GM19467 (cell line): ENCODE measurements around the gene RNF13.

Source experiments
- ATAC-seq: cut with Tn5 transposase; IDR thresholded peaks from one replicate; pipeline ENCODE4 v1.9.1; 2021; ENCODE audit warnings: mild to moderate bottlenecking, moderate library complexity; ENCODE audit not compliant: unreplicated experiment

RNF13 gene, protein sequence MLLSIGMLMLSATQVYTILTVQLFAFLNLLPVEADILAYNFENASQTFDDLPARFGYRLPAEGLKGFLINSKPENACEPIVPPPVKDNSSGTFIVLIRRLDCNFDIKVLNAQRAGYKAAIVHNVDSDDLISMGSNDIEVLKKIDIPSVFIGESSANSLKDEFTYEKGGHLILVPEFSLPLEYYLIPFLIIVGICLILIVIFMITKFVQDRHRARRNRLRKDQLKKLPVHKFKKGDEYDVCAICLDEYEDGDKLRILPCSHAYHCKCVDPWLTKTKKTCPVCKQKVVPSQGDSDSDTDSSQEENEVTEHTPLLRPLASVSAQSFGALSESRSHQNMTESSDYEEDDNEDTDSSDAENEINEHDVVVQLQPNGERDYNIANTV

DNA sequence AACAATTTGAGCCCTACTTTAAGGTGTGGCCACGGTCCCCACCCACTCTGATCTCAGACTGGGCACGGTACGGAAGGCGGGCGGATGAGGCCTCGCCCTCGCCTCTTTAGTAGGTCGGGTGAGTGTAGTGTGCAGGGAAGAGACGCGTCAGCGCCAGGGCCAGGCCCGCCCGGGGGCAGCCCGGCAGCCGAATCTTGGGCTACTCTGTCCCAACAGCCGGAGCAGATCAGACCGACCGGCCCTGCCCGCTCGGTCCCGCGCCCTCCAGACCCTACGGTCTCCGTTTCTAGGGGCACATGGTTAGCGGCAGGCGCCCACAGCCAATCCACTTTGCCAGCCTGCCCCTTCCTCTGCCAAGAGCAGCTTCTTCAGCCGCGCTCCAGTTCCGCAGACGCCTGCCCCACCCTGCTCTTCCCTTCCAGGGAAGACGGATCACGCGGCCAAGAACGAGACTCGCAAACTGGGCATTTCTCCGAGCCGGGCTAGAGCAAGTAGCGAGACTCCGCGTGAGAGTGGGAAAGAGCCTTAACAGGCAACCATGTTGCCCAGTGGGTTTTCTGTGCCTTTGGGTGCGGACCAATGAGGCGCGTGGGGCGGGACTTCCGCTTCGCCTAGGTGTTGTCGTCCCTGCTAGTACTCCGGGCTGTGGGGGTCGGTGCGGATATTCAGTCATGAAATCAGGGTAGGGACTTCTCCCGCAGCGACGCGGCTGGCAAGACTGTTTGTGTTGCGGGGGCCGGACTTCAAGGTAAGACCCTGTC, at the start of gene RNF13:
TSS of gene RNF13 (plus strand) at position 610 of the 761 bp plus-strand sequence. CDS start 32,812 bp downstream, outside the sequence.
- ATAC-seq = peak; percentile 87

DNA sequence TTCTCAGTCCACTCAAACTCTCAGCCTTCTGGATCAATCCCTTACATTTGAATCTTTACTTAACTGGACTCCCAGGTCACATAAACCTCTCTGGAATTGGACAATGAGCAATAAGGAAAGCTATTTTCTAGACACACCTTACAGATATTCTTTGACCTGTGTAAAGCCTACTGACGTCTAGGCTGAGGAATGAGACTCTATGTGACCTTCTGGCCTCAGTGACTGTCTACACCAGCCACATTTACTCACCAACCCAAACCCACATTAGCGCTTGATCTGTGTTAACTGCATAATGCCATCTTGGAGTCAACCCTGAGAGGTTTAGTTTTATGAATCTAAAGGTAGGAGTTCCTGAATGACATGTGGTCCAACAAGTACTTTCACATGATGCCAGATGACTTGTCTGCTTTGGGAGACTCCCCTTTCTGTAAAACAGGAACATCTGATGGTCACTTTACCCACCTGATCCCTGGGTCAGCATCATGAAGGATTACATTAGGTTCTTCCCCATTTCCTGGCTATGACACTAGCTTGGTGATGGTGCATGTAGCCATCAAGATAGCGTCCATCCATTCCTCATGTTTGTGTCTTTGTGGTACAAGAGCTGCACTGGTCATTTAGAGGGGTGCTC, 49.3 kb upstream of the RNF13 start:
- no peak for ATAC-seq

DNA sequence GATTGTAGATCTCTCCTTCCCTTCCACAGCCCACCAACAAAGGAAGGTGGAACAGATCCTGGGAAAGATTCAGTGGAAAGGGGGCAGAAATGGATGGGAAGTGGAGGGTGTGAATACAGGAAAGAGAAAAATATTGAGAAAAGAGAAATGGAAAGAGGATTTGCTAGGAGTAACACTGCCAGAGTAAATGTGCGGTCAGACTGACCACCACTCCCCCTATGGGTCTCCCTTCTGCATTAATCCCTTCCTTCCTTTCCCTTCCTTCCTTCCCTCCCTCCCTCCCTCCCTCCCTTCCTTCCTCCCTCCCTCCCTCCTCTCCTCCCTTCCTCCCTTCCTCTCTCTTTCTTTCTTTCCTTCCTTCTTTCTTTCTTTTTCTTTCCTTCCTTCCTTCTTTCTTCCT, 48.7 kb upstream of the RNF13 start:
- ATAC-seq = no peak

DNA sequence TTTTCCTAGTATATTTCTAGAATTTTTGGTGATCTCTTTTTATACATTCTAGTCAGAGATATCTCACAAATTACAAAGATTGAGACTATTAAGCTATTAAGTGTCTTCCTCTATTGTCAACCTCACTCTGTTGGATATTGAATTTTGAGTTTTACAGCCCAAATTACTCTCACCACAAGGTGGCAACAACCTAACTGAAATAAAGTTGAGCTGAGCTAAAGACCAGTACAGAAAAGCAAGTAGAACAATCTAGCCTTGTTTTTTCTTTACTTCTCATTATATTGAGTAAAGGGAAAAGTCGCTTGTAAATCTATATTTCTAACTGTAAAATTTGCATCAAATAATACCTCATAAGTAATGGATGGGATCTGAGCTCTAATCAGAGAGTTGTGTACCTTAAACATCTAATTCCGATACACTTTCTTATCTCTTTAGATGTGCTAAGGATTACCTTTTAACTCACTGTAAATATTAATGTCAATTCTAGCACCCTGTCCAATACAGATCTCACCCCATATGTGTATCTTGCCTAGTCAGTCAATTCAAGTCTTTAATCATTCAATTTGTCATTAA, 47.2 kb upstream of the RNF13 start:
- ATAC-seq = no peak

DNA sequence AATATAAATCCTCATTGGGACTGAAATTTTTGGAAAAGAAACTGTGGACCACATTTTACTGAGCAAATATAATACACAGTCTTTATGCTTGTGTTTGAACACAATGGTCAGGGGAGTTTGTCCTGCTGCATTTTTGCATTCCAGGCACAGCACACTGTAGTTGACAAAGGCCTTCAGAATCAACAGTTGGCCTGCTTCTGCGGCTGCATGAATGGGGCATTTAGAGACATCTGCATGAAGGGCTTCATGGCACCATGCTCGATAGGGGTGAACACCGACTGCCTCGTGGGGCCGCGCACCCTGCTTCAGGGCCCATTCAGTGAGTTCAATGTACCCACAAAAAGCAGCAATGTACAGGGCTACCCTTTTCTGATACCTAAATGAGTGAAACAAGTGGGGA, 45.3 kb upstream of the RNF13 start:
- ATAC-seq = no peak

DNA sequence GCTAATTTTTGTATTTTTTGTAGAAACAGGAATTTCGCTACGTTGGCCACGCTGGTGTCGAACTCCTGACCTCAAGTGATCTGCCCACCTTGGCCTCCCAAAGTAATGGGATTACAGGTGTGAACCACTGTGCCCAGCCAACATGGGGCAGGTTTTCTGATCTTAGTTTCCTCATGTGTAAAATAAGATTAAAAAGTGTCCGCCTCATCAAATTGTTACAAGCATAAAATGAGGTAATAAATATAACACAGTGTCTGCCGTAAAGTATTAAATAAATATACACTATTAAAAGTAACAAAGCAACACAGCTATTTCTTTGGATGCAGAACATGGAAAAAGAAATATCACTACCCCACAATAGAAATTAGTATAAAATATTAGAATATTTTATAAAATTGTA, 44.3 kb upstream of the RNF13 start:
- ATAC-seq = no peak

DNA sequence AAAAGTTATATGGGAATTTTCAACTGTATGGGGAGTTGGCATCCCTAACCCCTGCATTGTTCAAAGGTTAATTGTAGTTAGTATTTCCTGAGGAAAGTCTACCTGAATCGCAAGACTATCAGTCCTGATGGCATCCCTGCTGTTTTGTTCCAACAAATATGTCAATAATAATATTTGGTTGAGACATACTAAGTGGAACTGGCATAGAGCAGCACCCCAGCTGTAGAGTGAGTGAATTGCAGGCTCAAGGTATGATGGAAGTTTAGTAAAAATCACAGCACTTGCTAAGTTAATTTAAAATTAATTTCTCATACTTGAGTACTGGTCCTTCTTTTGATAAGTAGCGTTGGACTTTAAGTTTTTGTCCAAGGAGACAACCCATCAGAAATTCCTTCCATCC, 42.8 kb upstream of the RNF13 start:
- no peak for ATAC-seq

DNA sequence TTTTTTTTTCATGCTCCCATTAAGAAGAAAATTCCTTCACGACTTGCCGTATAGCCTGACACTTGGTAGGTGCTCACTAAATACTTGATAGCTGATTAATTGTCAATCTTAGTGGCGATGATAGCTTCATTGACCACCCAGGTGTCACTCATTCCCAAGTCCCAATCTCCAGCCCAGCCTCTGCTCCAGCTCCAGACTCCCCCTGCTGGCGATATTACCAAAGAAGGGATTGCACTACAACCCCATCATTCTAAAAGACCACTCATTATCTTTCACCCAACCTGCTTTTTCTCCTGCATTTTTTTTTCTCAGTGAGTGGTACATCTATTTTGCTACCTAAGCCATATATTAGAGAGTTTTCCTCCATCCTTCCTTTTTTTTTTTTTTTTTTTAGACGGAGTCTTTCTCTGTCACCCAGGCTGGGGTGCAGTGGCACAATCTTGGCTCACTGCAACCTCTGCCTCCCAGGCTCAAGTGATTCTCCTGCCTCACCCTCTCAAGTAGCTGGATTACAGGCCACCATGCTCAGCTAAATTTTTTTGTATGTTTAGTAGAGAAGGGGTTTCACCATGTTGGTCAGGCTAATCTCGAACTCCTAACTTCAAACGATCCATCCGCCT, 41.3 kb upstream of the RNF13 start:
- no peak for ATAC-seq

DNA sequence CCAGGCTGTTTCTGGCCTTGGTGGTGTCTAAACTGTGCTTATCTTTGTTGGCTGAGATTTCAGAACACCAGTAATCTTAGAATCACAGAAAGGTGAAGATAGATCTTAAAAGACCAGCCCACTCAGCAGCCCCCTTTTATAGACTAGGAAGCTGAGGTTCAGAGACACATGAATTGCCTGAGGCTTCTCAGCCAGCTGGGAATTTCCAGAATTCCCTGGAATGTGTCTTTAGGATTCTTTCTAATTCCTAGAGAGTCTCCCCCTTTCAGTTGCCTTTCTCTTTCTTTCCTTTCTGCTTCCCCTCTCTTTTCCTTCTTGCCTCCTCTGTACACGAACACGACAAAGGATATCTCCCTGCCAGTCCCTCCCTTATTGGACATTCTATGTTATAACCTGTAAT, 40.2 kb upstream of the RNF13 start:
- ATAC-seq = no peak

DNA sequence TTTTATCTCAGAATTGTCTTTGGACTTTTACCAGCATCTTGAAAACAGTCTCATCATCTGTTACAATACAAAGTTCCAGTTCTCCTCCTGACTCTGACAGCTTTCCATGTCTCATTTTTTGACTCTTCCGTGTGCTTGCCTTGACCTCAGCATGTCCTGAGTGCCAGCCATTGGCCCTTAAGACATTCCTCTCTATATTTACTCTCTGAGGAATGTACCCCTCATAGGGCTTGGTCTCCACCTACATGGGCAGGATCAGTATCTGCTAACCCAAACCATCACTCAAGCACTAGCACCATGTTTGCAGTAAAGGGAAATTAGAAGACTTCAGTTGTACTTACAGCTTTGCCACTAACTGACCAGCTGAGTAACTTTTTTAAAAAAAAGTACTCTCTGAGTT, 36.8 kb upstream of the RNF13 start:
- ATAC-seq = no peak

DNA sequence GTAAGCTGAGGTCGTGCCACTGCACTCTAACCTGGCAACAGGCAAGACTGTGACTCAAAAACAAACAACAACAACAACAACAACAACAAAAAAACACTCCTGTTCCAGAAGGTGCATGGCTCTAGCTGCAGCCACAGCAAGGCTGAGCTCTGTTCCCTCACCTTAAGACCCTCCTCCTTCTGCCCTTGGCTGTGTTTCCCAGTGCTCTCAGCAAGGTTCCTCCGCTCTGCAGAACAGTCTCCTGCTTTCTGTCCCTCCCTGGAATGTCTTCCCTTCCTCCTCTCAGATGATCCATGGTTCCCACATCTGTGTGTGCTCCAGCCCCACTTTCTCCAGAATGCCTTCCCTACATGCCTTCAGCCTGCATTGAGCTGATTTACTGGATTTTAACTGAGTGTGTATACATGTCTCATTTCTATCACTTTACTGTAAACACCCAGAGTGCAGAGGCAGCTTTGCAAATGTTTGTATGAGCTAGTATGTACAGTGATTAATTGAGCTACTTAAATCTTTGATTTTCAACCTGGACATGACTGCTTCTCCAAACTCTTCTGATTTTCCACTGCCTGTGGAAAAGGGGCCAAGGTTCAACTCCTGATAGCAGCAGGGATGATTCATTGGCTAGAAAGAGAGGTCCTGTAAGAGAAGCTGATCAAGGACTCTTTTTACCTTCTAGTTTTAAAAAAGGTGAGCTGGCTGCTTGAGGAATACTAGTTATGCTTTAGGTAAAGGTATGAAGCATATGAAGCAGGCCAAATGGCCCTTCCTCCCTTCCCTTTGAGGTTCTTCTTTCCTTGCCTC, 35.4 kb upstream of the RNF13 start:
- no peak for ATAC-seq

DNA sequence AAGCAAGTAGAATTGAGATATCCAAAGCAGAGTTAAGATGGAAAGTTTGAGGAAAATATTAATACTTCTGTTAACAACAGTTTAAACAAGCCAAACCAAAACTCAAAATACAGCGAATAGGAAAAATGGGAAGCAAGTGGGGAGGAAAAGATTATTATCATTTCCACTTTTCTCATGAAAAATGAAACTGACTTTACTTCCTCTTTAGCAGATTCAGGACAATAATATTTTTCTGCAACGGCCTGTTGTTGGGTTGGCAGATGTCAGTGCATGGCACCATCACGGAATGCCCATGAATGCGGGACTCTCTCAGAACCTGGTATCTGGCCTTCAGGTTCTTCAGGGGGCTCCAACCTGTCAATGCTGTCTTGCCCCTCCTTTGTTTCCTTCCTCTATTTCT, 31.8 kb upstream of the RNF13 start:
- ATAC-seq = no peak

DNA sequence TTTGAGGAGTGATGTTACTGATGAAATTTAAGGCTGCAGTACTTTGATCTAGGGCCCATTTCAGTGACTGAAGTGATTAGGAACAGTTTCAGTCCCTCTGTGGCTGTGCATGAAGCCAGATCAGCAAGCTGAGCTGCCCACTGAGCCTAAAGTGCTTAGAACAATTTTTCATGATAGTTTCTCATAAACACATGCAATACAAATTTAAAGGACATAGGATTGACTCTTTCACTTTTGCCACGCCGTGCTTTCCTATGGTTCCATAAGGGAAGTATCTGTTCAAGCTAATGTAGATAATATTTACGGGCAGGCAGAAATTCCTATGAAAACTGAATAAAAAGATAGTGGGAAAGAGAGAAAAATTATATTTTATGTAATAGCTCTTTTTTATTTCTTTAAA, 31.3 kb upstream of the RNF13 start:
- ATAC-seq = no peak

DNA sequence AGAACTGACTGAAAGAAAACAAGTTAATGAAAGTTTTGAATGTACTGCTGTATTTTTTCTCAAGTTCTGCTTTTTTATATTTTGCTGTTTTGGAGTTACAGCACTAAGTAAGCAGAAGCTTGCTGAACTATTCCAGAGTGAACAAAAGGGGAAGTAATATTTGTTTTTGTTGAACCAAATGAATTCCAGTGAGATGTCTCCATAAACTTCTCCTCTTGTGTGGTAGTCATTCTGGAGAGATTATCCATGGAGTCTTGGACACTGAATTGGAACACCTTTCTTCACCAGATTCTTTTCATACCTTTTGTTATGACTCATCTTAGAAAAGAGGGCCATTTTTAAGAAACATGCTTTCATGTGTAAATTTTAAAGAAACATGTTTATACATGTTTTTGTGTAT, 29.4 kb upstream of the RNF13 start:
- ATAC-seq = no peak

DNA sequence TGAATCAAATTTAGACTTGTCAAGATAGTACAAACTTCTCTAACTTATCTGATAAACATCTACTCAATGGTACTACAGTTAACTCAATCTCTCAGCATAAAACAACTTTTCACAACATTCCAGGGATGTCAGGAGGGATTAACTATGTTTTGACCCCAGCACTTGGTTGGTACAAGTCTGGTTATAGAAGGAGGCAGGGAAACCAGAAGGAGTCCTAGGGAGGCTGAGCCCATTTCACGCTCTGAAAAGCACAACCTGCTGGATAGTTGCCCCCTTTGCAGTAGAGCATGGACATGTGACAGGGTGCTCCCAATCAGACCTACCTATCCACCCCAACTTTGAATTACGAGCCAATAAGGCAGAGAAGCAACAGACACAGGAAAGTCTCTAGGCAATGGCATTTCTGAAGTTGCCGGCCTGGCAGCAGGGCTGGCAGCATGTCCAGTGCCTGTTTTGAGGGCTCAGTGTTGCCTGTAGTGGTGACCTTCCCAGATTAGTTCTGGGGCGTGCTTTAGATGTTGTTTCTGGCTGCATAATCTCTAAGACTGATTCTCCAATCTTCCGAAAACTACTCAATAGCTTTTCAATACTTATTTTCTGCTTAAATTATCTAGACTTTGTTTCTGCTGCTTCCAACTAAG, 28.8 kb upstream of the RNF13 start:
- ATAC-seq = no peak

DNA sequence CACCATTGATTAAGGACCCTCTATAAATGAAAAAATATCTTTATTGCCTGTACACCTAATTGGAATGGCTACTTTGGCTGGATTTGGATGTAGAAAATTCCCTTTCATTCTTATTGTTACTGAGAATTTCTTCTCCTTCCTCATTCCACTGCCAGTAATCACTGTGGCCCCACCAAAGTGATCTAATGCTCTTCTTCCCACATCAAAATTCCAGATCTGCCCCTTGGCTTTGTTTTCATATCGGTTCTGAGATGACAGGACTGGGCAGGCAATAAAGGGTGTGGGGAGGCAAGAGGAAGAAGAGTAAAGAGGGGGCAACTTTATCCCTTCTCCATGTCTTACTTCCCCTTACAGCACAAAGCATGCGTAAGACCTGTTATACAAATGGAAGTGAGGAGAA, 22.7 kb upstream of the RNF13 start:
- no peak for ATAC-seq

DNA sequence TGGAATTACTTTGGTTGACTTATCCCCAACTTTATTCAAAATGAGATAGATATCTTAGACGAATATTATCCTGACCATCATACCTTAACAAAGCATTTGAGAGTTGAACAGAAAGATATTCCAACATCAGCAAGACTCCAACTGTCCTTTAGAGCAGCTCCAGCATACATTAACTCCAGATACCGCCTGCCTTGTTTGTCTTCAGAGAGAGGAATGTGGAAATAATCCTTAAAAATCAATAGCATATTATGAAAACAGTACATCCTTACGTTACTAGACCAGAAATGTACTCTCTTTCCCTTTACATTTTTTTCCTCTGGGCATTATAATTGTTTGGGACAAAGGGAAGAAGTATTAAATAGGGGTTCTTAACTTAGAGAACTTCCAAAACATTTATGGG, 22.3 kb upstream of the RNF13 start:
- ATAC-seq = no peak

DNA sequence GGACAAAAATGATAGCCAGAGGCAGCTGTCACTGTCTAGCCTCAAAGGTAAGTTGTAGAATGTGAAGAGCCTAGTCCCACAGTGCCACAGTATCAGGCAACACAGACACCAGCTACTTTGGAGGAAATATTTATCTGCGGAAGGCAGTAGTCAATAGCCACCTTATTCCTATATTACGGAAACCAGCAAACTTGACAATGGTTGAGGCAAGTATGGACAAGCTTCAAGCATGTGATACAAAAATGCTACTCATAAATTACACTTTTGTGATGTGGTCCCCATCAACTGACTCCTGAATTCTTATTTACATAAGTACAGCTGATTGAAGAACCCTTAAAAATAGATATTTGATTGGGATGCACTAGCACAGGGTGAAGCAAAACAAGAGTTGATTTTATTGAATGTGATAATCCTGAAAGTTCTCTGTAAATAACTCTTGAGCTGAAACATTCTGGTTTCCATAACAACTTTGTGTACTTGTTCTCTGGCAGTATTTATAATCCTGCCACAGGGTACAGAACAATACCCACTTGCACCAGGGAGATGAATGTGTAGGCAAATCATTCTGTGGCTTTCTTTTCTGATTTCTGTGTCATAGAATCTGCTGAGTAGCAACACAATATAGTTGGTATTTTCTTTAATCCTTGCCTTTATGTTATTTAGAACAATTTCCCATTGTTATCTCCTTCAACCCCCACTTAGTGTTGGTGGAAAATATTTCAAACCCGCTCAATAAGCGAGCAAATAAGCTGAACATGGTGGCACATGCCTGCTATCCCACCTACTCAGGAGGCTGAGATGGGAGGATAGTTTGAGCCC, 20.4 kb upstream of the RNF13 start, which contains the start of gene ANKUB1:
TSS of gene ANKUB1 (minus strand) at position 103 of the 819 bp plus-strand sequence. CDS start 188 bp downstream, outside the sequence.
- ATAC-seq = no peak

DNA sequence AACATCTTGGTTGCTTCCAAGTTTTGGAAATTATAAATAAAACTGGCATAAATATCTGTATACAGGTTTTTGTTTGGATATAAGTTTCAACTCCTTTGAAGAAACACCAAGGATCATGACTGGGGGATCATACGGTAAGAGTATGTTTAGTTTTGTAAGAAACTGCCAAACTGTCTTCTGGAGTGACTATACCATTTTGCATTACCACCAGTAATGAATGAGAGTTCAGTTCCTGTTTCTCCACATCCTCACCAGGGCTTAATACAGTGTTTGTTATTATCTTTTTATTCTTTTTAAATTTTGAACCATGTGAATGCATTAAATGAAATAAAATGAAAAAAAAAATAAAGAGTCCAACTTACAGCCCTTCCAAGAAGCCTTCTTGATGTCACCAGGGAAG, 17.0 kb upstream of the RNF13 start:
- ATAC-seq = no peak
